ENCODE data around the gene TMEM266. TPM values are rescaled to one million over a fixed set of nuclear protein-coding genes. Genes with fewer than 3 reads are reported as not detected.

TMEM266 gene
- total RNA-seq, 1 experiment from 2014 or later = 5.4 TPM

DNA sequence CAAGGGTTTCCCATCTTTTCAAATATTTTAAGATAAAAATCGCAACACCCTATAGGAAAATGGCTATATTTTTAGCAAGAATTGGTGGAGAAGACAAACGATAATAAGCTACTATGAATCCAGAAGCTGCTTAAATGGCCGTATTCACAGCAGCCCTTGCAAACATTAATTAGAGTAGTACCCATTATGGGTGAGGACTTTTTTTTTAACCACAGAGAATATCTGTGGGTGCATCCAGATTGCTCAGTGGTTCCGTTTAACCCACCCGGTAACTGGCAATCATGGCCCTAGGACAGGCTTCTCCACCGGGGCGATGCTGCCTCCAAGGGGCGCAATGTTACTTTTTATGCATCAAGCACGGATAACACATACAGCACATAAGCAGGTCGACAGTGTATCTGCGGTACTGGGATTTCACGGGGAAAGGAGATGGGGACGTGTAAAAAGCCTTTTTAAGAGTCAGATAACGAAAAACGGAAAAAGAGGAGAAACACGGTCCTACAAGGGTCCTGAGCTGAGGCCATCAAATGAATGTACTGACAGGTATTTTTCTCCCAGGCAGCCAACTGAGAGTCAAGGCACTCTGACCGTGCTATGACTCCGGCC, 968 bp upstream of the TMEM266 start:
- peak; percentile 59 for DNase-seq
- Histone ChIP-seq H3K36me3 (replicated peaks; ENCODE audit: control insufficient read depth, insufficient read depth, low read length) (no peaks in the 10 kb centered on the region), H3K27me3 (ENCODE audit: control insufficient read depth, insufficient read depth, low read length) (peaks cover 14% of the 10 kb centered on the region), H3K4me3 (ENCODE audit: insufficient read depth, low read depth, low read length) (peak overlapping the region; percentile 70)

DNA sequence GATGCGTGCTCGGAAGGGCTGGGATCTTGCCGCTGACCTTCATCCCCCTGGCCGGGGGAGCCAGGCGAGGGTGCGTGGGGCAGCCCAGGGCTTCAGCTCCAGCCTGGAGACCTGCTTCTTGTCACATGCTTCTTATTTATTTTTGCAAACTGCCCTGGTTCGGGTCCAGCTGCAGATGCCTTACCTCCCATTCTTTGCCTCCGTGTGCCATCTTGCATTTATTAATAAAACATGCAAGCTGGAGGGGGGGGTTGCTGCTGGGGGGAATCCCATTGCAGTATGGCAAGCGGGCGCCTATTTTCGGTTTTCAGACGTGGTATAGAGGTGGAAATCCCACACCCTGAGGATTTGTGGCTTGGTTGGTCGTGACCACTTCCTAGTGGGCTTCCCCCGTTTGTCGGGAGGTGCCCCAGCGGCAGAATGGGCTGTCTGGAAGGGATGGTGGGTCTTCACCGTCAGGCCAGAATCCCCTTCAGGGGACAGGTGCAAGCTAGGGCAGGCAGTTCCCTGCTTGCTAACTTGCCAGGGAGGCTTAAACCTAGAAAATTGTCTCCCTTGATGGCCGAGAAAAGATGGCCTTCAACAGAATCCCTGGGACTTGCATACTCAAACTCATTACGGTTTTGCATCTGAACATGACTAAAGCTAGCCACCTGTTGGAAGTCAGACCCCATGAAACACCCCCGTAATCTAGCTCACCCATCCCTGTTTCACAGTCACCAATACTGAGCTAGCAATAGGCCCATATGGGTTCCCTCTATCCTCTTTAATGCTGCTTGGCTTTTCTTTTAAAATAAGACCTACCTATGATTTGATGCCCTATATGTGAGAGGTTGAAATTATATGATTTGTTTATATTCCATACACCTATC, 569 bp downstream of the TMEM266 start:
- H3K27me3 ChIP-seq (ENCODE audit: control insufficient read depth, insufficient read depth, low read length) = peaks cover 14% of the 10 kb centered on the region
- peak; percentile 27 for DNase-seq
- H3K36me3 ChIP-seq (replicated peaks; ENCODE audit: control insufficient read depth, insufficient read depth, low read length) = no peaks in the 10 kb centered on the region

DNA sequence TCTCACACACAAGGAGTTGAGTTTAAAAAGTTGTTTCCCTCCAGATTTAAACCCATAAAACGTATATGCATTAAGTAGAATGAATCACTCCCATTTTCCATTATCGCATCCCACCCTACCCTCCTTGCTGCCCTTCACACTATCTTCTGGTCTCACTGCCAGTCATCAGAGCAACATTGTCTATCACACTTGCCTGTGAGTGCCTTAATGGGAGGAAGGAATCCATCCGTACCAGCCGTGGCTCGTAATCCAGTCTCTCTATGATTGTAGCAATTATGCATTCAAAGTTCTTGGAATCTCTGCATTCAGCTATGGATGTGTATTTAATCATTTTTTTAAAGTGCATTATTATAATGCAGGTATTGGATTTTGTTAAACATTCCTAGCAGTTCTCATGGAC, 1.9 kb downstream of the TMEM266 start:
- Histone ChIP-seq H3K27me3 (ENCODE audit: control insufficient read depth, insufficient read depth, low read length) (peaks cover 14% of the 10 kb centered on the region), H3K4me3 (ENCODE audit: insufficient read depth, low read depth, low read length) (no peak overlapping the region), H3K36me3 (replicated peaks; ENCODE audit: control insufficient read depth, insufficient read depth, low read length) (no peaks in the 10 kb centered on the region)
- DNase-seq = no peak

More for the DNA sequence above, 569 bp downstream of the TMEM266 start:
- peak overlapping the region; percentile 69 for H3K4me3 ChIP-seq (ENCODE audit: insufficient read depth, low read depth, low read length)

DNA sequence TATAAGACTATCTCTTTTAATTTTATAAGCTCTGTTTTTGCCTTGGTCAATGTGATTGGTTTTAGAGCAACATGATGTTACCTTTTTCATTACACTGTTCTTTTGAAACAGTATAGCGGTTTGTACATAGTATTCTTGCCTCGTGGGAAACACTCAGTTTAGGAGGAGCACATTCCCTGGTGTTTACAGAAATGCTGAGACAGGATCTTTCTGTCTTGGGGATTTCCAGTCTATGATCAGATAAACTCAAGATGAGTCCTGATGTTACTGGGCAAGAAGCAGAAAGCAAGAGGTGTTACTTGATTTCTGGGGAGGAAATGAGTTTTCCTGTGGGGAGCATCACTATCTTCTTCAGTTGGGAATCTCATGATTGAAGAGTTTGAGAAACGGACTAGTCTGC, 2.5 kb downstream of the TMEM266 start:
- Histone ChIP-seq H3K27me3 (ENCODE audit: control insufficient read depth, insufficient read depth, low read length) (peaks cover 14% of the 10 kb centered on the region), H3K4me3 (ENCODE audit: insufficient read depth, low read depth, low read length) (no peak overlapping the region), H3K36me3 (replicated peaks; ENCODE audit: control insufficient read depth, insufficient read depth, low read length) (no peaks in the 10 kb centered on the region)
- DNase-seq = no peak

DNA sequence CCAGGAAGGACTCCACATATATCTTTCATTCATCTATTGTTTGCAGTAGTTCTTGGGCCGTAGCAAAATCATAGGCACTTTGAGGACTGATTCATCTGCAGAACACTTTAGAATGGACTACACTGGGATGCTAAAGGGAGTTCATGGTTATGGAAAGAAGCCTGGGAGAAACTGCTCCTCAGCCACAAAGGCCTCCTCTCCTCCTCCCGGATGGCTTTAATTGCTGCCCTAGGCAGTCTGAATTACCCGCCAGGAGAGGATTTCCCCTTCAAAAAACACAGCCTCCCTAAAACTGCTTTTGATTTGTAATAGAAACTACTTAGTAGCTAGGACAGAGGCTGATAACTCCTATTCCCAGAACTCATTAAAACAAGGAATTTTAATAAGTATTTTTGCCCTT, 4.6 kb downstream of the TMEM266 start:
- Histone ChIP-seq H3K27me3 (ENCODE audit: control insufficient read depth, insufficient read depth, low read length) (peaks cover 8% of the 10 kb centered on the region), H3K36me3 (replicated peaks; ENCODE audit: control insufficient read depth, insufficient read depth, low read length) (no peaks in the 10 kb centered on the region), H3K4me3 (ENCODE audit: insufficient read depth, low read depth, low read length) (no peak overlapping the region)
- DNase-seq = no peak

DNA sequence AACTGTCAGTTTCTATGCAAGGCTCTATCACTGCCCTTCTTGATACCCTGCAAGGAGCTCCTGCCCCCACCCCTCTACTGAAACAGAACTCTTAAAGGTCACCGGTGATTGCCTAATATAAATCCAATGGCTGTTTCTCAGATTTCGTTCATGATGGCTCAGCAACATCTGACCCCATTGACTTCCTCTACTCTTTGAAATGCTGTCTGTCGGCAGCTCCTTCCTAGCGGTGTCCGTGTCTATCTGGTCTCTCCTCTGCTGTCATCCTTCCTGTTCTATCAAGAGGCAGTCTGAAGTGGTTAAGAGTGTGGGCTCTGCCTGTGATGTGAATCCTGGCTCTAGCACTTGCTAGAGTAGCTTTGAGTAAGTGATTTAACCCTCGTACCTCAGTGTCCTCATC, 5.5 kb downstream of the TMEM266 start:
- H3K27me3 ChIP-seq (ENCODE audit: control insufficient read depth, insufficient read depth, low read length) = peaks cover 5% of the 10 kb centered on the region
- DNase-seq = no peak
- no peak overlapping the region for H3K4me3 ChIP-seq (ENCODE audit: insufficient read depth, low read depth, low read length)
- no peaks in the 10 kb centered on the region for H3K36me3 ChIP-seq (replicated peaks; ENCODE audit: control insufficient read depth, insufficient read depth, low read length)

DNA sequence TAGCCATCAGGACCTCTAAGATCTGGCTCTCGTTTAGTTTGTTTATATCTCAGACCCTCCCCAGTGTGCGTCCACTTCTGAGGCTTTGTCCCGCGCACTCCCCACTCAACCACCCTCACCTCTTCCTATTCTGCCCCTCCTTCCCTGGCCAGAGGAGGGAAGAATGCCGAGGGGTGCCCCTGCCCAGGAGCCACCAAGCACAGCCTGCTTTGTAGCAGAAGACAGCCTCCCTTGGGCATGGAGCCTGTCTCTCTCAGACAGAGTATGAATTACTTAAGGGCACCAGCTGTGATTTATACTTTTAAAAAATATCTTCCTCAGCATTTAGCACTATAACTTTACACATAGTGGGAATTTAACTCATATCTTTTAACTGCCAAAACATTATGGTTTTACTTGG, 6.0 kb downstream of the TMEM266 start:
- H3K4me3 ChIP-seq (ENCODE audit: insufficient read depth, low read depth, low read length) = no peak overlapping the region
- no peak for DNase-seq
- no peaks in the 10 kb centered on the region for H3K36me3 ChIP-seq (replicated peaks; ENCODE audit: control insufficient read depth, insufficient read depth, low read length)
- no peaks in the 10 kb centered on the region for H3K27me3 ChIP-seq (ENCODE audit: control insufficient read depth, insufficient read depth, low read length)

DNA sequence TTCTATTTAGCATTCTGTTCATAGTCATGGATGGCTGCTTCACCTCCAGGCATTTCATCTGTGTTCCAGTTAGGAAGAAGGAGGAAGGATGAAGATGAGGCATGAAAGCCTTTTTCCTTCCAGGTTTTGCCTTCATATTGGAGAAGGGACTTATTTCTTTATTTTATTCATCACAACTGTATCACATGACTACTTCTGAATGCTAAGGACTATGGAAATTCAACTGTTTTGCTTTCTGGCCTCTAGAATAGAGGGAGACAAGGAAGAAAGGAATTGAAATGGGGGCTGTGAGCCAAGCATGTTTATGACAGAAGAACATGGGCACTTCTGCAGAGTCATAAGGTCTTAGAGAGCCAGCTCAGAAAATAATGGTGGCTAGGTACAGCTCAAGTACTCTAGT, 10.4 kb downstream of the TMEM266 start:
- no peak for DNase-seq
- H3K36me3 ChIP-seq (replicated peaks; ENCODE audit: control insufficient read depth, insufficient read depth, low read length) = no peaks in the 10 kb centered on the region
- no peaks in the 10 kb centered on the region for H3K27me3 ChIP-seq (ENCODE audit: control insufficient read depth, insufficient read depth, low read length)
- no peak overlapping the region for H3K4me3 ChIP-seq (ENCODE audit: insufficient read depth, low read depth, low read length)

DNA sequence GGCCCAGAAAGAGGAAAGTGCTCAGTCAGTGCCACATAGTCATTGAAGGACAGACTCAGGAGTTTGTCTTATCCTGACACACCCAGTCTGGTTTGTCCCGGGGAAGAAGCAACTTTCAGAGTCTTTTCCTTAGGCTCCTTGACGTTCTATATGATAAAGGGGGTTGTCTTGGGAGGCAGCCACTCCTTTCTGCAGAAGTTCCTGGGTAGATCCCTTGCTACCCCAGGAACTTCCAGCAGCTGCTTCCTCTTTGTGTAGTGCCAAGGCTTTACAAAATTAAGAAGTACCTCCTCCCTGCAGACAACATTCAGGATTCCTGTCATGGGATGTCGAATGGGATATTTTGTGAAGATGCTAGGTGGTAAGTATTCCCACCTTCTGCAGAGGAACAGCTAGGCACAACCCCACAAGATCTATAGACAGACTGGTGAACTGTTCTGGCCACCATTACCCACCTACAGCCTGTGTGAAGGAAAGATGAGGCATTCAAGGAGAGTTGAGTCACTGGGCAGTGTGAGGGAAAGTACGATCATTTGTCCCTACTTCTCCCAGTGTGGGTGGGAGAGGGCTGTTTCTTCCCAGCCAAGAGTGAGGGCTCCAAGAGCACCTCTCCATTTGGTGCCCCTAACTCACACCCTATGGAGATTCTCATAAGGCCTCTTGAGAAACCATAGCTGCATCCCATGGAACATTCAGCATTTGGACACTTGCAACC, 11.3 kb downstream of the TMEM266 start:
- no peak overlapping the region for H3K4me3 ChIP-seq (ENCODE audit: insufficient read depth, low read depth, low read length)

DNA sequence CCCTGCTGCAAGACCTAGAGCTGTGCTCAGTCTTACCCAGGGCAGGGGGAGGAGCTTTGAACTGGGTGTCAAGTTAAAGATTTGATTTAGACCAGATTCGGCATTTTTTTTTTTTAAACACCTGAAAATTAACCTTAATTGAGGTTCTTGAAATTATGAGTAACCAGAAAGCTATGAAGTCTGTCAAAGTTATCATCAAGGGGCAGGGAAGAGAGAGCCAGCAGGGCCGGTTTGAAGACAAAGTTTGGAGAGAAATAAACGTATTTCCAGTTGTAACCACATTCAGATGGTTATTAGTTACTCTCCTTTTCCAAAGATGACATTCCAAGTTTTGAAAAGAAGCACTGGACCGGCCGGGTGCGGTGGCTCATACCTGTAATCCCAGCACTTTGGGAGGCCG, 12.0 kb downstream of the TMEM266 start:
- no peak for DNase-seq
- Histone ChIP-seq H3K27me3 (ENCODE audit: control insufficient read depth, insufficient read depth, low read length) (no peaks in the 10 kb centered on the region), H3K4me3 (ENCODE audit: insufficient read depth, low read depth, low read length) (no peak overlapping the region), H3K36me3 (replicated peaks; ENCODE audit: control insufficient read depth, insufficient read depth, low read length) (no peaks in the 10 kb centered on the region)

More for the DNA sequence above, 11.3 kb downstream of the TMEM266 start:
- DNase-seq = no peak
- Histone ChIP-seq H3K36me3 (replicated peaks; ENCODE audit: control insufficient read depth, insufficient read depth, low read length) (no peaks in the 10 kb centered on the region), H3K27me3 (ENCODE audit: control insufficient read depth, insufficient read depth, low read length) (no peaks in the 10 kb centered on the region)

DNA sequence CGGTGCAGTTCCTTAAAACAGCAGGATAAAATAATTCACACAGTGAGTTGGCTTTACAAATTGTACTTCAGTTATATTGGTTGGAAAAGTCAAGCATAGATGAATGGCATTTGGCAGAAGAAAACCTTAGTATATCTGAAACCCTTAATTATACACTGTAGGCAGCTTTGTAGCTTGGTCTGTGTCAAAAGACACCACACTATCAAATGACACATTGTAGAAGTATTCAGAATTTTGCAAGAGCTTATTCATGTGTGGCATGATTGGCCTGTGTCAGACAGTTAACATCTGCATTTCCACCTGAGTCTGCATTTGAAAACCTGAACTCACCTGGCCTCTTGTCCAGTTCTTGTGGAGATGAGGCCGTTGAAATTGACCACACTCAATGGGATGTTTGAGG, 13.8 kb downstream of the TMEM266 start:
- H3K27me3 ChIP-seq (ENCODE audit: control insufficient read depth, insufficient read depth, low read length) = no peaks in the 10 kb centered on the region
- DNase-seq = no peak

DNA sequence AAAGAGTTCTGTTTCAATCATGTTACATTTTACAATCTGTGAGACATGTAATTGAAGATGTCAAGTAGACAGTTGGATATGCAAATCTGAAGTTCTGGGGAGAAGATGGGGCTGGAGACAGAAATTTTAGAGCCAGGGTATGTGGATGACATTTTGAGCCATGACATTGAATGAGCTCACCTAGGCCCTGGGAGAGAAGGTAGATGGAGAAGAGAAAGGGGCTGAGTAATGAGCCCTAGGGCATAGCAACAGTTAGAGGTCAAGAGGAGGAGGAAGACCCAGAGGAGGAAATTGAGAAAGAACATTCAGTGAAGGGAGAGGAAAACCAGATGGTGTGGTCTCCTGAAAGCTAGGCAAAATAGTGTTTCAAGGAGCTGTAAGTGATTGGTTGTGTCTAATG, 15.3 kb downstream of the TMEM266 start:
- Histone ChIP-seq H3K4me3 (ENCODE audit: insufficient read depth, low read depth, low read length) (no peak overlapping the region), H3K36me3 (replicated peaks; ENCODE audit: control insufficient read depth, insufficient read depth, low read length) (no peaks in the 10 kb centered on the region), H3K27me3 (ENCODE audit: control insufficient read depth, insufficient read depth, low read length) (no peaks in the 10 kb centered on the region)
- no peak for DNase-seq

More for the DNA sequence above, 13.8 kb downstream of the TMEM266 start:
- no peaks in the 10 kb centered on the region for H3K36me3 ChIP-seq (replicated peaks; ENCODE audit: control insufficient read depth, insufficient read depth, low read length)
- no peak overlapping the region for H3K4me3 ChIP-seq (ENCODE audit: insufficient read depth, low read depth, low read length)

DNA sequence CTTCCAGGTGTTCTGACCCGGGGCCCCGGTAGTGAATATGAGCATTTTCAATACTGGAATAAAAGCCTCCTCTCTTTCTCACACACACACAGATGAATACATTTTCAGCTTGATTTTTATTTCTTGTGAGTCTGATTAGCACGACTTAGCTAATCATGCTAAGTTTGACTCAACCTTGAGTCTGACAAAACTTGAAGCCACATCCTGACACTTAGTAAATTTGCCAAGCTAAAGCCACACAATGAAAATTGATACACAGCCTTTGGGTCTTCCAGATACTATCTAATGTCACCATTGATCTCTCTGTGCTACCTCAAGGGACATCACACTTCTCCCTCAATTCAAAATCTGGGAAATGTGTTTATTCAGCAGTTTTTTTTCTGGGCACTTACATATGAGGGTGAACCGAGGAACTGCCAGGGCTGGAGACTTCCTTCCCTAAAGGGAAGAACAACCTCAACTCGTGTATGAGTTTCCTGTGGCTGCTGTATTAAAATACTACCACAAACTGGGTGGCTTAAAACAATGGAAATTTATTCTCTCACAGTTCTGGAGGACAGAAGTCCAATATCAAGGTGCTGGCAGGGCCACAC, 18.6 kb downstream of the TMEM266 start:
- DNase-seq = no peak
- Histone ChIP-seq H3K36me3 (replicated peaks; ENCODE audit: control insufficient read depth, insufficient read depth, low read length) (no peaks in the 10 kb centered on the region), H3K4me3 (ENCODE audit: insufficient read depth, low read depth, low read length) (no peak overlapping the region)

DNA sequence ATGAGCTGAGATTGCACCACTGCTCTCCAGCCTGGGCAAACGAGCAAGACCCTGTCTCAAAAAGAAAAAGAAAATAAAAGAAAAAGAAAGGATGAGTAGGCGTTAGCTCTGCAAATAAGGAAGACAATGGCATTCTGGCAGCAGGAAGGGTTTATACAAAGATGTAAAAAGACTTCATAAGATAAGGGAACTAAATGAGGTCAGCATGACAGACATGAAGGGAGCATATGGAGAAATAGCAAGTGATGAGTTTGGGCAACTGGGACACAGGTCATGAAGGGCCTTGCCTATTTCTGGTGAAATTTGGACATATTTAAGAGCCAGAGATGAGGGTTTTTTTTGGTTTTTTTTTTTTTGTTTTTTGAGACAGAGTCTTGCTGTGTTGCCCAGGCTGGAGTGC, 24.5 kb downstream of the TMEM266 start:
- no peak for DNase-seq
- Histone ChIP-seq H3K27me3 (ENCODE audit: control insufficient read depth, insufficient read depth, low read length) (no peaks in the 10 kb centered on the region), H3K4me3 (ENCODE audit: insufficient read depth, low read depth, low read length) (no peak overlapping the region), H3K36me3 (replicated peaks; ENCODE audit: control insufficient read depth, insufficient read depth, low read length) (no peaks in the 10 kb centered on the region)

More for the DNA sequence above, 18.6 kb downstream of the TMEM266 start:
- no peaks in the 10 kb centered on the region for H3K27me3 ChIP-seq (ENCODE audit: control insufficient read depth, insufficient read depth, low read length)

All from H7 (cell line).